Bone marrow (tissue), 2 donors: ENCODE data around the gene TRIM14.
A peak's percentile ranks its signal among the peaks of the same experiment; 100 is the strongest.
"Not testable (repeated sequence)": the region's sequence is repeated elsewhere in the genome, so short reads cannot be mapped to it uniquely, and the experiment has no call there.

ENCODE experiments used
- DNase-seq, 2 donors: peaks; one replicate each; lab custom pipeline; 2025; lab: John Stamatoyannopoulos, UW

The TRIM14 gene

GRCh38 chr9:98142182-98142907 is 23.3 kb upstream of the TRIM14 start:
- no peak for DNase-seq

GRCh38 chr9:98140503-98140902 is 21.5 kb upstream of the TRIM14 start:
- DNase-seq, result no peak

- DNase-seq, result no peak
Observed at GRCh38 chr9:98136489-98136888, 17.5 kb upstream of the TRIM14 start.

GRCh38 chr9:98135938-98136337 is 16.9 kb upstream of the TRIM14 start:
- DNase-seq, result no peak

- DNase-seq, result no peak
Observed at GRCh38 chr9:98135558-98135934, 16.5 kb upstream of the TRIM14 start.

GRCh38 chr9:98134702-98135557 is 15.9 kb upstream of the TRIM14 start:
- DNase-seq, result no peak

GRCh38 chr9:98132806-98133631 is 14.0 kb upstream of the TRIM14 start:
- DNase-seq, result no peak

GRCh38 chr9:98132158-98132557 is 13.1 kb upstream of the TRIM14 start:
- DNase-seq, result no peak

GRCh38 chr9:98130576-98131228 is 11.7 kb upstream of the TRIM14 start:
- no peak for DNase-seq

GRCh38 chr9:98130060-98130459 is 11.0 kb upstream of the TRIM14 start:
- DNase-seq, result not testable (repeated sequence)

GRCh38 chr9:98129451-98129881 is 10.4 kb upstream of the TRIM14 start:
- DNase-seq, result peak in 1 of 2 donors; percentile 73

GRCh38 chr9:98128316-98128715 is 9.3 kb upstream of the TRIM14 start:
- DNase-seq, result no peak

GRCh38 chr9:98127226-98127625 is 8.2 kb upstream of the TRIM14 start:
- no peak for DNase-seq

- DNase-seq, result no peak
Observed at GRCh38 chr9:98124637-98125426, 5.8 kb upstream of the TRIM14 start.

GRCh38 chr9:98124091-98124490 is 5.1 kb upstream of the TRIM14 start:
- DNase-seq, result not testable (repeated sequence)

- DNase-seq, result no peak
Observed at GRCh38 chr9:98121058-98121457, 2.0 kb upstream of the TRIM14 start.

- no peak for DNase-seq
Observed at GRCh38 chr9:98120476-98120875, 1.5 kb upstream of the TRIM14 start.

GRCh38 chr9:98117984-98118639 is 910 bp downstream of the TRIM14 start:
- DNase-seq, result peak in 1 of 2 donors; percentile 19

GRCh38 chr9:98117097-98117496 is 1.9 kb downstream of the TRIM14 start:
- not testable (repeated sequence) for DNase-seq

GRCh38 chr9:98109052-98109451 is 10.0 kb downstream of the TRIM14 start:
- no peak for DNase-seq
